Sigmoid colon (tissue), 4 donors: ENCODE results near the gene UTP3.
"Not testable (repeated sequence)": the region's sequence is repeated elsewhere in the genome, so short reads cannot be mapped to it uniquely, and the experiment has no call there.

Source experiments
- CTCF ChIP-seq, 4 experiments: fragments of 450-650 bp in 3 of 4; fragments of 200-600 bp in 1 of 4; IDR thresholded peaks; one replicate each; pipeline ENCODE4 v1.5.1; 2016 to 2019; ENCODE audit warnings: antibody characterized with exemption in 4 of 4, mild to moderate bottlenecking in 3 of 4, moderate library complexity in 2 of 4
- POLR2A ChIP-seq, 2 donors: fragments of 450-650 bp; IDR thresholded peaks; one replicate each; pipeline ENCODE4 v1.6.1; 2016; ENCODE audit warnings: antibody characterized with exemption in 2 of 2, mild to moderate bottlenecking in 2 of 2, moderate library complexity in 2 of 2
- POLR2AphosphoS5 ChIP-seq, 4 donors: sonication (generic); formaldehyde crosslinking; IDR thresholded peaks; one replicate each; pipeline ENCODE4 v1.6.1; 2017; ENCODE audit warnings: antibody characterized with exemption in 4 of 4

- TF ChIP-seq CTCF, POLR2AphosphoS5, POLR2A (IDR thresholded peaks at IDR 0.05): not testable (repeated sequence)
Observed at GRCh38 chr4:70735915-70736314, 47.6 kb downstream of the UTP3 start.
